Effector memory CD4-positive, alpha-beta T cell (primary cell): ENCODE measurements around the gene ALDH1L1.
"Not testable (repeated sequence)": the region's sequence is repeated elsewhere in the genome, so short reads cannot be mapped to it uniquely, and the experiment has no call there.

Experiments used
- DNase-seq, 3 donors: peaks; one replicate each; pipeline ENCODE4 v3.0.0-alpha.2; 2020
- H3K27ac ChIP-seq: 2 replicates; pipeline ENCODE4 v1.7.0; 2013; ENCODE audit warnings: mild to moderate bottlenecking, low read length, moderate library complexity; ENCODE audit not compliant: insufficient read depth, poor library complexity, severe bottlenecking
- H3K27me3 ChIP-seq: replicated peaks from 2 replicates; pipeline ENCODE4 v1.7.0; 2013; ENCODE audit warnings: mild to moderate bottlenecking, low read length; ENCODE audit not compliant: insufficient read depth, control insufficient read depth, poor library complexity, severe bottlenecking
- H3K36me3 ChIP-seq: 2 replicates; pipeline ENCODE4 v1.7.0; 2013; ENCODE audit warnings: mild to moderate bottlenecking, low read length, moderate library complexity; ENCODE audit not compliant: control insufficient read depth, insufficient read depth
- H3K4me1 ChIP-seq: 2 replicates; pipeline ENCODE4 v1.7.0; 2013; ENCODE audit warnings: low read length, mild to moderate bottlenecking; ENCODE audit not compliant: control insufficient read depth, insufficient read depth, poor library complexity, severe bottlenecking
- H3K4me3 ChIP-seq: 2 replicates; pipeline ENCODE4 v1.7.0; 2013; ENCODE audit warnings: low read length, low read depth, mild to moderate bottlenecking; ENCODE audit not compliant: insufficient read depth, poor library complexity, severe bottlenecking
- H3K9me3 ChIP-seq: 2 replicates; pipeline ENCODE4 v1.7.0; 2013; ENCODE audit warnings: mild to moderate bottlenecking, low read length, moderate library complexity; ENCODE audit not compliant: control insufficient read depth

Gene ALDH1L1

DNA sequence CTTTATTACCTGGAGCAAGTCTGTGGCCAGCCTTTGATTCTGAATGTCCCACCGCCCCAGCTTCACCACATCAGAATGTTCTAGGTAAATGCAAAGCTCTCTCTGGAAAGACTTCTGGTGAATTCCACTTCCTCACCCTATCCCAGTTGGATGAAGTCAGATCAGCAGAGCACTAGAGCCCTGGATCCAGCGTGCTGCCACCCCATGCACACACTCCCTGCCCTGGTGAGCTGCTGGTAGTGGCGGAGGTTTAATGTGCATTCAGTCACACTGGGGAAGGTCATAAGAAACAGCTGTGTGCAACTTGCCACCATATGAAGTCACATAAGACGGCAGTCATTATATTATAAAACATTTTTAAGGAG is 80.1 kb downstream of the ALDH1L1 start:
- no peak overlapping the region for H3K27ac ChIP-seq

DNA sequence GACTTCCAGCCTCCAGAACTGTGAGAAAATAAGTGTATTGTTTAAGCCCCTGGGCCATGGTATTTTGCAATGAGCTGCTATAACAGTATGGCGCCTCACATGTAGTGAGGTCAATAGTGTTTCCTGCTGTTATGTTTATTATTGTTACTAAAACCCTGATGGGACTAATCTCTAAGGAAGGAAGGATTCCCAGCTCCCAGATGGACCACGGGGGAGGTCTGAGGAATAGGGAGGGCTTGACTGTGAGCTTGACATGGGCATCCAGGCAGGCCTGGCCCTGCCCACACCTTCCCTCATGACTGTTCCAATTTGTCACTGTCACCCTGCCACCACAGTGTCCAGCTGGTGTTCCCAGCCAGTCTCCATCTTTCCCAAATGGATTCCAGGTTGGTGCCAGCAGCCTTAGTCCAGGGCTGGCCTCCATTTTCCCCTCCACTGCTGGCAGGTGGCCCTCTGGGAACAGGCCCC is 82.0 kb downstream of the ALDH1L1 start:
- no peak overlapping the region for H3K4me3 ChIP-seq
- H3K9me3 ChIP-seq, result no peaks in the 10 kb centered on the region
- no peak for DNase-seq

More for the DNA sequence above, 80.1 kb downstream of the ALDH1L1 start:
- H3K4me3 ChIP-seq, result no peak overlapping the region
- H3K36me3 ChIP-seq, result no peaks in the 10 kb centered on the region
- no peaks in the 10 kb centered on the region for H3K4me1 ChIP-seq
- no peaks in the 10 kb centered on the region for H3K9me3 ChIP-seq
- no peak for DNase-seq
- no peaks in the 10 kb centered on the region for H3K27me3 ChIP-seq

DNA sequence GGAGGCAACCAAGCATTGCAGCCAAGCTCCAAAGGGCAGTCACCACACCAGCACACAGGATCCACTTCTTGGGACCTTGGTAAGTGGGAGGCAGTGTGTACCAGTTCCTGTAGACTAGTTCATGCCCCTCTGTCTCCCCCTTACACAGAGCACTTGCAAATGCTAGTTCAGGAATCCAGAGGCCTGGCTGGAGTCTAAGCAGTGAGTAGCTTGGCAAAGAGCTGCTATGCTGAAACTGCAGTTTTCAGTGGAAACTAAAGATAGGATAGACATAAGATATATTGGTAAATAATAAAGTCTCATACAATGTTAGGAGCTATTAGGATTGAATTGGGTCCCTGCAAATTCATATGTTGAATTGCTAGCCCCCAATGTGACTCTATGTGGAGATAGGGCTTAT is 82.6 kb downstream of the ALDH1L1 start:
- Histone ChIP-seq H3K4me3 (no peak overlapping the region), H3K27me3 (no peaks in the 10 kb centered on the region), H3K36me3 (no peaks in the 10 kb centered on the region), H3K27ac (no peak overlapping the region), H3K4me1 (no peaks in the 10 kb centered on the region), H3K9me3 (no peaks in the 10 kb centered on the region)
- DNase-seq, result no peak

More for the DNA sequence above, 82.0 kb downstream of the ALDH1L1 start:
- no peaks in the 10 kb centered on the region for H3K36me3 ChIP-seq
- H3K4me1 ChIP-seq, result no peaks in the 10 kb centered on the region
- no peaks in the 10 kb centered on the region for H3K27me3 ChIP-seq
- no peak overlapping the region for H3K27ac ChIP-seq

DNA sequence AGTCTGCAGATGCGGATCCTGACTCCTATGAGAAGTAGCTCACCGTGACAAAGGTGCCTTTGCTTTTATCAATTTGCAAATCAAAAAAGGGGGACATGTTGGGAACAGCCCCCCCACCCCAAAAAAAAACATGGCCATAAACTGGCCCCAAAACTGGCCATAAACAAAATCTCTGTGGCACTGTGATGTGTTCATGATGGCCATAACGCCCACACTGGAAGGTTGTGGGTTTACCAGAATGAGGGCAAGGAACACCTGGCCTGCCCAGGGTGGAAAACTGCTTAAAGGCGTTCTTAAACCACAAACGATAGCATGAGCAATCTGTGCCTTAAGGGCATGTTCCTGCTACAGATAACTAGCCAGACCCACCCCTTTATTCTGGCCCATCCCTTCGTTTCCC is 84.1 kb downstream of the ALDH1L1 start:
- H3K36me3 ChIP-seq, DNase-seq, H3K27ac ChIP-seq, H3K27me3 ChIP-seq, H3K9me3 ChIP-seq, H3K4me1 ChIP-seq, H3K4me3 ChIP-seq: not testable (repeated sequence)

DNA sequence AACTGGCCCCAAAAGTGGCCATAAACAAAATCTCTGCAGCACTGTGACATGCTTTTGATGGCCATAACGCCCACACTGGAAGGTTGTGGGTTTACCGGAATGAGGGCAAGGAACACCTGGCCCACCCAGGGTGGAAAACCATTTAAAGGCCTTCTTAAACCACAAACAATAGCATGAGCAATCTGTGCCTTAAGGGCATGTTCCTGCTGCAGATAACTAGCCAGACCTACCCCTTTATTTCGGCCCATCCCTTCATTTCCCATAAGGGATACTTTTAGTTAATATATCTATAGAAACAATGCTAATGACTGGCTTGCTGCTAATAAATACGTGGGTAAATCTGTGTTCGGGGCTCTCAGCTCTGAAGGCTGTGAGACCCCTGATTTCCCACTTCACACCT is 88.3 kb downstream of the ALDH1L1 start:
- not testable (repeated sequence) for H3K27ac ChIP-seq, H3K4me3 ChIP-seq, H3K27me3 ChIP-seq, DNase-seq, H3K36me3 ChIP-seq, H3K9me3 ChIP-seq, H3K4me1 ChIP-seq

DNA sequence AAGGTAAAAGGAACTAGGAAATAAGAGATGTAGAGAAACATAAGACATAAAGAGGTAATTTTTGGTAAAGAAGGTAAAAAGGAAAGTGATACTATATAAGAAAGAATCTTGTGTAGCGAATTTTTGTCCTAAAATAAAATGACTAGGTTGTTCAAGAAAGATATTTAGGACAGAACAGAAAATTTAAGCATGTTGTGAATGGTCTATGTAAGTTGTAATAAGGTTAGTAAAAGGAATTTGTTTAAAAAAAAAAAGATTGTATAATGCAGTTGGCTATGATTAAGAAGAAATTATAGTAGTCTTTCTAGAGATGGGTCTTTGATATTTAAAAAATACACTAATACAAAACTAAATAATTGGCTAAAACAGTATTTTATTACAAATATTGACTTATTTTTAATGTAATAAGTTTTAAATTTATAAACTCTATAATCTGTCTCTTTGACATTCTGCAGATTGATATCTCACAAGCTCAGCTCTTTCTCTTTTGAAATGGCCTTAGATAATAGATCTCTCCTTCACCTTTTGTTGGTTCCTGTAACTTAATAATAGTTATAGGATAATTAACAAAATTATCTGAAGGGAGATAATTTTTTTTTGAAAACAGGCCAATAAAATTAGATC is 92.7 kb downstream of the ALDH1L1 start:
- Histone ChIP-seq H3K27me3 (no peaks in the 10 kb centered on the region), H3K27ac (no peak overlapping the region), H3K4me1 (peaks cover 6% of the 10 kb centered on the region), H3K36me3 (no peaks in the 10 kb centered on the region), H3K4me3 (no peak overlapping the region), H3K9me3 (no peaks in the 10 kb centered on the region)
- DNase-seq, result no peak

DNA sequence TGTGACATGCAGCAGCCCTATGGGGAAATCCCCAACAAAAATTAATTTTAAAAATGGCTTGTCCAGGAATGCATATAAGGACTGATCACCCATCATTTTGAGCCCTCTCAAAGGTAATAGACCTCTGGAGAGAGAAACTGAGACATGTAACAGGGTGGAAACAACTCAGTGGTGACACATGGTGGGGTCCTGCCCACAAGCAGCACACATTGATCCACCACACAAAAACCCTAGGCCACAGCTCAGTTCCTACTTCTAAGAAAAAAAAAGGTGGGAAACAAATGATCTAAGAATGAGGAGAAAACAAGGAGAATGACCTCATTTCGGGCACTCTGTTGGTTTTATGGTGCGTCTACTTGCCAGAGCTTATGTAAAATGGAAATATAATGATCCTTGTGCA is 94.5 kb downstream of the ALDH1L1 start:
- no peaks in the 10 kb centered on the region for H3K27me3 ChIP-seq
- H3K4me3 ChIP-seq, result no peak overlapping the region
- DNase-seq, result no peak
- peaks cover 6% of the 10 kb centered on the region for H3K4me1 ChIP-seq
- H3K9me3 ChIP-seq, result no peaks in the 10 kb centered on the region
- no peak overlapping the region for H3K27ac ChIP-seq
- no peaks in the 10 kb centered on the region for H3K36me3 ChIP-seq

DNA sequence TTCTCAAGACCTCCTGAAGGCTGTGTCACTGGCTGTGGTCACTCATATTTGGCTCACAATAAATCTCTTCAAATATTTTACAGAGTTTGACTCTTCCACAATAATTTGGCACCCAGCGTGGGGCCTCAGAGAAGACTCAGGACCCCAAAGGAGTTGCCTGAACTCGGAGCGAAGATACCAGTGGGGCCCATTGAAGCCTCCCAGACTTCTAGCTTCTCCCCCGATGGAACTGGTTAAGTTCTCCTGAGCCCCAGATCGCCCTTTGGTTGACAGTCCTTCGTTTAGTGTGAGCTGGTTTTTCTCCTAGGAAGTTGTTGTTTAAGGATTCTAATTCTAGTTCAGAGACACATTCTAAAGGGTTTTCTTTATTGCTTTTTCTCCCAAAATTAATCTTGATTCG is 95.1 kb downstream of the ALDH1L1 start:
- Histone ChIP-seq H3K27ac (no peak overlapping the region), H3K4me1 (peaks cover 6% of the 10 kb centered on the region)
- no peak for DNase-seq

DNA sequence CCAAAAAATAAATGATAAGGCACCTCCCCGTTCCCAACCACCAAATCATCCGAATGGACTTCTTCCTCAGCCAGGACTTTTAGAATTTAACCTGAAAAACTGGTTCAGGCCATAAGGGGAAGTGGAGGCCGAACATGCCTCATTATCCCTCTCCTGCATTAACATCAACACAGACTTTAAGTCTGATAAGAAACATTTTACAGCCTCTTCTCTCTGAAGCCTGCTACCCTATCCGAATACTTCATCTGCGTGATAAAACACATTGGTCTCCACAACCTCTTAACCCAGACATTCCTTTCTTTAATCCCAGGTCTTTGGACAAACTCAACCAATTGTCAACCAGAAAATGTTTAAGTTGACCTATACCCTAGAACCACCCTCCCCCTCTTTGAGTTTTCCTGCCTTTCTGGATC is 95.6 kb downstream of the ALDH1L1 start:
- H3K4me3 ChIP-seq, result peak overlapping the region; percentile 76
- H3K4me1 ChIP-seq, result peaks cover 6% of the 10 kb centered on the region
- H3K9me3 ChIP-seq, result no peaks in the 10 kb centered on the region
- H3K27me3 ChIP-seq, result no peaks in the 10 kb centered on the region
- no peaks in the 10 kb centered on the region for H3K36me3 ChIP-seq
- H3K27ac ChIP-seq, result no peak overlapping the region
- no peak for DNase-seq

More for the DNA sequence above, 95.1 kb downstream of the ALDH1L1 start:
- no peaks in the 10 kb centered on the region for H3K36me3 ChIP-seq
- no peak overlapping the region for H3K4me3 ChIP-seq
- H3K9me3 ChIP-seq, result no peaks in the 10 kb centered on the region
- H3K27me3 ChIP-seq, result no peaks in the 10 kb centered on the region

DNA sequence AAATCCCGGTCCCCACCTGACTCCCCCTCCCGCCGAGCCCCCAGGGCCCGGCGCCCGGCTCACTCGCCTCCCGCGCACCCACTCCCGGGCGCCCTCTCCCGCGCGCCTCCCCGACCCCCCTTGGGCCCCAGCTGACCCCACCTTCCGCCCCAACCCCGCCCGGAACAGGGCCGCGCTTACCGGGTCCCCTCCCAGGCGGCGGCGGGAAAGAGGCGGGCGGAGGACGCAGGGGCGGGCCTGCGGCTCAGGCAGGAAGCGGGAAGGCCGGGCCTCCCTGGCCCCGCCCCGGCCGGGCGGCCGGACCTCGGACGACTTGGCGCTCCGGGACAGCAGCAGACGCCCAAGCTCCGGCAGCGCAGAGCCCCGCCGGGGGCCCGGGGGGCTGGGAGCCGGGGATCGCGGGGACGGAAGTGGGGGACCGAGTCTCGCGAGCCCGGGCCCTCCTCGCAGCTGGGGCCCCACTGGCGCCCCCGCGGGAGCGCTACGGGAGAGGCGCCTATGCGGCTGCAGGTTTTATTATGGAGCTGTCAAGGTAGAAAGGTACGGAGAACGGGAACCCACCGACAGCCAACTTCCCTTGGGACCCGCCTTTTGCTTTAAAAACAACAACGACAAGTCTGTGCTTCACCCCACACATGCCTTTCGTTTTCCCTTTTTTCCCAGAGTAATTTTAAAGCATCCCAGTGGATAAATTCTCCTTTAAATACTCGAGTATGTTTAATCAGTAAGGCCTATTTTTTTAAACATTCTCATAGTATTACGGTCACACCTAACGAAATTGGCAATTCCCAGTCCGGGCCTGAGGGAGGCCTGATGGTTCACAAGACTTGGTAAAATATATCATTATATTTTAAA is 96.2 kb downstream of the ALDH1L1 start, which contains the start of gene SLC41A3:
Gene SLC41A3 (minus strand): TSS at position 212 of the 855 bp plus-strand sequence. CDS start 15,905 bp downstream, outside the sequence.
- peak; percentile 61 to 76 (median 73) for DNase-seq
- H3K9me3 ChIP-seq, result no peaks in the 10 kb centered on the region
- H3K4me3 ChIP-seq, result peak within 1 kb of the TSS; percentile 76
- H3K4me1 ChIP-seq, result peaks cover 6% of the 10 kb centered on the region
- no peaks in the 10 kb centered on the region for H3K27me3 ChIP-seq
- H3K27ac ChIP-seq, result peak within 1 kb of the TSS; percentile 86
- H3K36me3 ChIP-seq, result no peaks in the 10 kb centered on the region
